GM06990 (cell line): Measurements from ENCODE around the gene NEK2.

Source experiments
- DNase-seq: peaks from one replicate; pipeline ENCODE4 v3.0.0-alpha.2; 2011; ENCODE audit not compliant: insufficient read length; ENCODE audit errors: extremely low read depth
- H3K27me3 ChIP-seq: replicated peaks from 2 replicates; pipeline ENCODE4 v1.6.0; 2011; ENCODE audit warnings: low read length; ENCODE audit not compliant: control insufficient read depth, insufficient read depth
- H3K36me3 ChIP-seq: 2 replicates; pipeline ENCODE4 v1.5.1; 2011; ENCODE audit warnings: low read length; ENCODE audit not compliant: control insufficient read depth, insufficient read depth
- H3K4me3 ChIP-seq: replicated peaks from 2 replicates; pipeline ENCODE4 v1.5.1; 2011; ENCODE audit warnings: low read depth, mild to moderate bottlenecking, control low read depth, low read length
- TF ChIP-seq, protein P1 (sequence below): IDR thresholded peaks from 2 replicates; pipeline ENCODE4 v1.5.1; 2011; ENCODE audit warnings: low read length, control low read depth, mild to moderate bottlenecking, inconsistent platforms; ENCODE audit not compliant: insufficient read depth, poor library complexity, severe bottlenecking

The NEK2 gene

DNA sequence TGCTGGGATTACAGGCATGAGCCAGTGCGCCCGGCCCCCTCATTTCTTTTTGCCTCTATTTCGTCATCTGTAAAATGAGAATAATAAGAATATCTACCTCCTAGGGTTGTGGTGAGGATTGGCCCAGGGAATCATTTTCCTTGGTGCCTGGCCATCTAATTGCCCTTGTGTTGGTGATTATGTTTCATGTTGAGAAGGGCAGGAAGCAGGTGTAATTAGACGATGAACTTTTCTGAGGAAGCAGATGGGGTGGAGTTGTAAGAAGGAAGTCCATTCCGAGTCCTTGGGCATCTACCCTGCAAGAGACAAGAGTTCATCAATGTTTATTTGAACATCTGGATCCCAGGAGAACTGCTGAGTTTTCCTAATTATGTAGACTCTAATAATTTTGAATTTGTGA, 38.7 kb upstream of the NEK2 start:
- Histone ChIP-seq H3K36me3 (no peaks in the 10 kb centered on the region), H3K27me3 (no peaks in the 10 kb centered on the region), H3K4me3 (no peak overlapping the region)
- no peak for DNase-seq
- TF ChIP-seq, protein P1, sequence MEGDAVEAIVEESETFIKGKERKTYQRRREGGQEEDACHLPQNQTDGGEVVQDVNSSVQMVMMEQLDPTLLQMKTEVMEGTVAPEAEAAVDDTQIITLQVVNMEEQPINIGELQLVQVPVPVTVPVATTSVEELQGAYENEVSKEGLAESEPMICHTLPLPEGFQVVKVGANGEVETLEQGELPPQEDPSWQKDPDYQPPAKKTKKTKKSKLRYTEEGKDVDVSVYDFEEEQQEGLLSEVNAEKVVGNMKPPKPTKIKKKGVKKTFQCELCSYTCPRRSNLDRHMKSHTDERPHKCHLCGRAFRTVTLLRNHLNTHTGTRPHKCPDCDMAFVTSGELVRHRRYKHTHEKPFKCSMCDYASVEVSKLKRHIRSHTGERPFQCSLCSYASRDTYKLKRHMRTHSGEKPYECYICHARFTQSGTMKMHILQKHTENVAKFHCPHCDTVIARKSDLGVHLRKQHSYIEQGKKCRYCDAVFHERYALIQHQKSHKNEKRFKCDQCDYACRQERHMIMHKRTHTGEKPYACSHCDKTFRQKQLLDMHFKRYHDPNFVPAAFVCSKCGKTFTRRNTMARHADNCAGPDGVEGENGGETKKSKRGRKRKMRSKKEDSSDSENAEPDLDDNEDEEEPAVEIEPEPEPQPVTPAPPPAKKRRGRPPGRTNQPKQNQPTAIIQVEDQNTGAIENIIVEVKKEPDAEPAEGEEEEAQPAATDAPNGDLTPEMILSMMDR: no peak

DNA sequence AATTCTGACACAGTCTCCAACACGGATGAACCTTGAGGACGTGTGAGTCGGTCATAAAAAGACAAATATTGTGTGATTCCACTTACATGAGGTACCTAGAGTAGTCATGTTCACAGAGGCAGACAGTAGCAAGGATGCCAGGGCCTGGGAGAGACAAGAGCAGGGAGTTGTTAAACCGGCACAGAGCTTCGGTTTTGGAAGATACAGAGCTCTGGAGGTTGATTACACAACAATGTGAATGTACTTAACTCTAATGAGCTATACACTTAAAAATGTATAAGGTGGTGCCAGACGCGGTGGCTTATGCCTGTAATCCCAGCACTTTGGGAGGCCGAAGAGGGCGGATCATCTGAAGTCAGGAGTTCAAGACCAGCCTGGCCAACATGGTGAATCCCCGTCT, 37.8 kb upstream of the NEK2 start:
- TF ChIP-seq, protein P1: no peak
- no peaks in the 10 kb centered on the region for H3K36me3 ChIP-seq
- DNase-seq: no peak

GRCh38 chr1:211711315-211711705, 35.9 kb upstream of the NEK2 start:
- no peak for DNase-seq
- H3K27me3 ChIP-seq: no peaks in the 10 kb centered on the region
- TF ChIP-seq, protein P1: no peak
- no peak overlapping the region for H3K4me3 ChIP-seq
- H3K36me3 ChIP-seq: no peaks in the 10 kb centered on the region

More for the DNA sequence above, 37.8 kb upstream of the NEK2 start:
- Histone ChIP-seq H3K4me3 (no peak overlapping the region), H3K27me3 (no peaks in the 10 kb centered on the region)

- no peak for DNase-seq
- Histone ChIP-seq H3K4me3 (no peak overlapping the region), H3K36me3 (no peaks in the 10 kb centered on the region), H3K27me3 (no peaks in the 10 kb centered on the region)
- TF ChIP-seq, protein P1: no peak
Observed at GRCh38 chr1:211710566-211711314, 35.3 kb upstream of the NEK2 start.

DNA sequence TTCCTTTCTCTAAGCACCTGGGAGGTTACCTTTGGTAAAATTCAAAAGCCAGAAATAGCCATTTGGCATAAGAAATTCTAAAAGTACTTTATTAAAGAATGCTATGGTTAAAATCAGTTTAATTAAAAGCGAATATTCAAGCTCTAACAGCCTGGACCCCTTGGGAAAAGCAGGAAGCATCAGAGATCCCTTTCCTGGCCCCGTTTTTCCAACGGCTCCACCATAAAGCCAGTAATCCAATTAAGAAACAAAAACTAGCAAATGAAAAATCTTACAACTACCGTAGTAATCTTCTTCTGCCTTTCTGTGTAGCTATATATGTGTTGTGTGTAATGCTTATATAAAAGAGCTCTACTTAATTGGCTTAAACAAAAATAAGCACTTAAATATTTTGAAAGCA, 33.5 kb upstream of the NEK2 start:
- DNase-seq: no peak
- Histone ChIP-seq H3K36me3 (no peaks in the 10 kb centered on the region), H3K4me3 (no peak overlapping the region), H3K27me3 (no peaks in the 10 kb centered on the region; the same call in 1 of the 2 replicates)
- TF ChIP-seq, protein P1: no peak
